Measurements from ENCODE around the gene OIP5. TPM values are rescaled to one million over a fixed set of nuclear protein-coding genes. Genes with fewer than 3 reads are reported as not detected.

The OIP5 gene
- total and polyA plus RNA-seq, 2 of the 13 experiments (the other 11 are each of a cell fraction or from before 2014, with no cell fraction given) = 10.7 to 38.0 TPM

- TF ChIP-seq RORA (CRISPR knock-in tag; IDR thresholded peaks at IDR 0.05) (no peak), CREB1 (IDR thresholded peaks at IDR 0.05) (peak; percentile 86), CREB1 (CRISPR knock-in tag; IDR thresholded peaks at IDR 0.05) (peak; percentile 93), ATF4 (CRISPR knock-in tag; IDR thresholded peaks at IDR 0.05) (peak in 1 of 2 experiments; percentile 52; a peak in 1 of 4 replicates), MTF2 (CRISPR knock-in tag; IDR thresholded peaks at IDR 0.05; ENCODE audit: borderline replicate concordance) (no peak), GZF1 (CRISPR knock-in tag; IDR thresholded peaks at IDR 0.05) (0 out of 2 replicates have a peak, but pooled peaks have one; percentile 20), RELA (CRISPR knock-in tag; IDR thresholded peaks at IDR 0.05) (no peak), MBD4 (IDR thresholded peaks at IDR 0.05; ENCODE audit: borderline replicate concordance, low read length) (no peak), NRL (CRISPR knock-in tag; IDR thresholded peaks at IDR 0.05; ENCODE audit: borderline replicate concordance) (no peak; the same call in 1 of the 2 replicates), ZNF296 (CRISPR knock-in tag; conservative IDR thresholded peaks at IDR 0.05) (no peak; the same call in 1 of the 2 replicates), ZFP82 (CRISPR knock-in tag; IDR thresholded peaks at IDR 0.05; ENCODE audit: borderline replicate concordance) (peak; percentile 74; the same call in 1 of the 2 replicates), ZNF746 (CRISPR knock-in tag; IDR thresholded peaks at IDR 0.05) (no peak), ZNF121 (CRISPR knock-in tag; IDR thresholded peaks at IDR 0.05) (no peak), SIN3A (IDR thresholded peaks at IDR 0.05; ENCODE audit: borderline replicate concordance, low read depth, low read length) (0 out of 2 replicates have a peak, but pooled peaks have one; percentile 12)
- TF ChIP-seq, protein P1, sequence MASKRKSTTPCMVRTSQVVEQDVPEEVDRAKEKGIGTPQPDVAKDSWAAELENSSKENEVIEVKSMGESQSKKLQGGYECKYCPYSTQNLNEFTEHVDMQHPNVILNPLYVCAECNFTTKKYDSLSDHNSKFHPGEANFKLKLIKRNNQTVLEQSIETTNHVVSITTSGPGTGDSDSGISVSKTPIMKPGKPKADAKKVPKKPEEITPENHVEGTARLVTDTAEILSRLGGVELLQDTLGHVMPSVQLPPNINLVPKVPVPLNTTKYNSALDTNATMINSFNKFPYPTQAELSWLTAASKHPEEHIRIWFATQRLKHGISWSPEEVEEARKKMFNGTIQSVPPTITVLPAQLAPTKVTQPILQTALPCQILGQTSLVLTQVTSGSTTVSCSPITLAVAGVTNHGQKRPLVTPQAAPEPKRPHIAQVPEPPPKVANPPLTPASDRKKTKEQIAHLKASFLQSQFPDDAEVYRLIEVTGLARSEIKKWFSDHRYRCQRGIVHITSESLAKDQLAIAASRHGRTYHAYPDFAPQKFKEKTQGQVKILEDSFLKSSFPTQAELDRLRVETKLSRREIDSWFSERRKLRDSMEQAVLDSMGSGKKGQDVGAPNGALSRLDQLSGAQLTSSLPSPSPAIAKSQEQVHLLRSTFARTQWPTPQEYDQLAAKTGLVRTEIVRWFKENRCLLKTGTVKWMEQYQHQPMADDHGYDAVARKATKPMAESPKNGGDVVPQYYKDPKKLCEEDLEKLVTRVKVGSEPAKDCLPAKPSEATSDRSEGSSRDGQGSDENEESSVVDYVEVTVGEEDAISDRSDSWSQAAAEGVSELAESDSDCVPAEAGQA (IDR thresholded peaks at IDR 0.05; ENCODE audit: low read depth) = peak; percentile 72
- TF ChIP-seq, protein P1 (CRISPR knock-in tag; IDR thresholded peaks at IDR 0.05; ENCODE audit: borderline replicate concordance) = no peak
- TF ChIP-seq, protein P2, sequence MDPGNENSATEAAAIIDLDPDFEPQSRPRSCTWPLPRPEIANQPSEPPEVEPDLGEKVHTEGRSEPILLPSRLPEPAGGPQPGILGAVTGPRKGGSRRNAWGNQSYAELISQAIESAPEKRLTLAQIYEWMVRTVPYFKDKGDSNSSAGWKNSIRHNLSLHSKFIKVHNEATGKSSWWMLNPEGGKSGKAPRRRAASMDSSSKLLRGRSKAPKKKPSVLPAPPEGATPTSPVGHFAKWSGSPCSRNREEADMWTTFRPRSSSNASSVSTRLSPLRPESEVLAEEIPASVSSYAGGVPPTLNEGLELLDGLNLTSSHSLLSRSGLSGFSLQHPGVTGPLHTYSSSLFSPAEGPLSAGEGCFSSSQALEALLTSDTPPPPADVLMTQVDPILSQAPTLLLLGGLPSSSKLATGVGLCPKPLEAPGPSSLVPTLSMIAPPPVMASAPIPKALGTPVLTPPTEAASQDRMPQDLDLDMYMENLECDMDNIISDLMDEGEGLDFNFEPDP (CRISPR knock-in tag; conservative IDR thresholded peaks at IDR 0.05) = no peak
These were observed 48.6 kb downstream of the OIP5 start (continued) for GRCh38 chr15:41283653-41284426.
